Aorta (tissue), 5 donors: ENCODE data around the gene OSGEP. TPM values are rescaled to one million over a fixed set of nuclear protein-coding genes. Genes with fewer than 3 reads are reported as not detected.
A peak's percentile ranks its signal among the peaks of the same experiment; 100 is the strongest.
"Not testable (repeated sequence)": the region's sequence is repeated elsewhere in the genome, so short reads cannot be mapped to it uniquely, and the experiment has no call there.

ENCODE experiments used
- ATAC-seq: fragments of 200-7000 bp; cut with Tn5 transposase; one replicate; pipeline ENCODE4 v1.9.1; 2022; ENCODE audit warnings: moderate library complexity; ENCODE audit not compliant: low FRiP score
- DNase-seq, 2 donors: peaks; one replicate each; pipeline ENCODE4 v3.0.0-alpha.2; 2020
- H3K27ac ChIP-seq, 2 donors: one replicate each; pipeline ENCODE4 v1.5.1; 2013; ENCODE audit warnings: low read length in 2 of 2, mild to moderate bottlenecking in 2 of 2, moderate library complexity in 2 of 2, control low read depth in 1 of 2, inconsistent platforms in 1 of 2, low read depth in 1 of 2
- H3K27me3 ChIP-seq, 2 donors: one replicate each; pipeline ENCODE4 v1.6.1; 2013; ENCODE audit warnings: control low read depth in 1 of 2, low read length in 1 of 2, mild to moderate bottlenecking in 1 of 2, moderate library complexity in 1 of 2; ENCODE audit not compliant: insufficient read depth in 2 of 2, control insufficient read depth in 1 of 2
- H3K36me3 ChIP-seq, 2 donors: one replicate each; pipeline ENCODE4 v1.6.1; 2013; ENCODE audit warnings: control low read depth in 1 of 2, low read length in 1 of 2, mild to moderate bottlenecking in 1 of 2; ENCODE audit not compliant: insufficient read depth in 2 of 2, control insufficient read depth in 1 of 2
- H3K4me1 ChIP-seq, 2 donors: one replicate each; pipeline ENCODE4 v1.6.1; 2013; ENCODE audit warnings: low read length in 2 of 2, control low read depth in 1 of 2, mild to moderate bottlenecking in 1 of 2, moderate library complexity in 1 of 2; ENCODE audit not compliant: insufficient read depth in 2 of 2, control insufficient read depth in 1 of 2
- H3K4me3 ChIP-seq, 2 donors: one replicate each; pipeline ENCODE4 v1.5.1; 2013; ENCODE audit warnings: low read length in 2 of 2, control low read depth in 1 of 2, mild to moderate bottlenecking in 1 of 2
- H3K9me3 ChIP-seq: one replicate; pipeline ENCODE4 v1.6.1; 2013; ENCODE audit warnings: mild to moderate bottlenecking, low read length; ENCODE audit not compliant: control insufficient read depth
- WGBS, 2 donors: extraction: QIAGEN DNeasy Blood & Tissue Kit; methylation state at CpG; one replicate each; pipeline ENCODE4 v1.1.7; 2013; 5-methylcytosine and 5-hydroxymethylcytosine counted together
- intact Hi-C, 2 donors: fragments of 100-400 bp; cut with DNase I; formaldehyde crosslinking; loops; one replicate each; pipeline versions ENCODE4 v1.14.2 to v1.15.0; 2022
- polyA plus RNA-seq, 2 donors: library from polyadenylated mRNA; stranded (reverse); fragments of 200-250 nt; gene quantifications; one replicate each; pipeline ENCODE4 v1.2.3, GENCODE V29; 2013
- total RNA-seq, 2 donors: library from RNA; stranded (reverse); fragmentation: NEBNext Ultra II Directional; extraction: Animal tissue kit (Norgen Biotek cat#: 25700); gene quantifications; one replicate each; pipeline ENCODE4 v1.2.1, GENCODE V29; 2021
- donor health status: healthy with polysubstance abuse.
- donor health status: Bipolar disorder and iron deficiency.
- donor health status: DM: no; HTN: no; CAD: no.
- donor health status: DM: no; HTN: no; CAD: no.
- donor health status: DM: yes; HTN: yes; CAD: no.

OSGEP gene
- total and polyA plus RNA-seq, 4 donors, result 14.9 to 82.1 (median 33.7) TPM

DNA sequence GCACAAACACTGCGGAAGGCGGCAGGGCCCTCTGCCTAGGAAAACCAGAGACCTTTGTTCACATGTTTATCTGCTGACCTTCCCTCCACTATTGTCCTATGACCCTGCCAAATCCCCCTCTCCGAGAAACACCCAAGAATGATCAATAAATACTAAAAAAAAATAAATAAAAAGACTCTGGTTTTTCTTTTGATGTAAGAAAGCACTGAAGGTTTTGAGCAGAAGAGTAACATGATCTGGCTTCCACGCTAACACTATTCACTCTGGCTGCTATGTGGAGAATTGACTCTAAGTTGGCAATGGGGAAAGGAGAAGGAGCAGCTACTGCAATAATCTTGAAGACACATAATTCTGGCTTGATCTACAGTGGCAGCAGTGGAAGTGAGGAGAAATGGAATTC lies 11.0 kb downstream of the OSGEP start:
- H3K27ac ChIP-seq, ATAC-seq, H3K4me1 ChIP-seq, H3K27me3 ChIP-seq, H3K4me3 ChIP-seq, DNase-seq, H3K9me3 ChIP-seq, intact Hi-C loops: not testable (repeated sequence)
- WGBS, 2 donors, result 88 to 95% methylated on average over 2 of the region's 4 CpGs
- peaks cover 2 to 11% of the 10 kb centered on the region in 2 donors for H3K36me3 ChIP-seq

- Histone ChIP-seq H3K4me1 (no peaks in the 10 kb centered on the region), H3K9me3 (no peaks in the 10 kb centered on the region), H3K4me3 (no peak overlapping the region), H3K36me3 (no peaks in the 10 kb centered on the region), H3K27ac (no peak overlapping the region), H3K27me3 (no peaks in the 10 kb centered on the region)
- intact Hi-C loops, result no loop called here
- 94 to 95% methylated on average over 2 of the region's 2 CpGs for WGBS, 2 donors
- DNase-seq, result no peak
- no peak for ATAC-seq
These were observed 13.2 kb downstream of the OSGEP start for GRCh38 chr14:20441461-20441860.

DNA sequence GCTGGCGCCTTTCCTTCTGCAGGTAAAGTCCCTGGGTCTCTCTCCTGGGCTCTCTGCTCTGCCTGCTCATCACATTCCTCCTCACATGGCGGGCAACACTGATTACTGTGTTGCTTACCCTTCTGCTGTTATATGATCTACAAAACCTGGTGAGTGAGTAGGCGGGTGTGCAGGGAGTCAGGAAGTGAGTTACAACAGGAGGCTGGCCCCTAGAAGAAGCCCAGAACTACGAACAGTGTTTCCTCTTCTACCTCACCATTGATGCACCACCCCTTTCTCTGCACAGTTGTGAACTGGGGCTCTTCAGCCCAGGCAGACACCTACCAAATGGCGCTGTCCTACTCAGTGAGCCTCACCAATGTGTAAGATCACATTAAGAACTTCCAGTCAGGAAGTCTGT lies 13.7 kb downstream of the OSGEP start:
- Histone ChIP-seq H3K27ac (no peak overlapping the region), H3K4me3 (no peak overlapping the region), H3K36me3 (no peaks in the 10 kb centered on the region), H3K9me3 (no peaks in the 10 kb centered on the region), H3K27me3 (no peaks in the 10 kb centered on the region), H3K4me1 (no peaks in the 10 kb centered on the region)
- 71 to 85% methylated on average over 5 of the region's 5 CpGs for WGBS, 2 donors
- no peak for ATAC-seq
- DNase-seq, result no peak
- intact Hi-C loops, result no loop called here

DNA sequence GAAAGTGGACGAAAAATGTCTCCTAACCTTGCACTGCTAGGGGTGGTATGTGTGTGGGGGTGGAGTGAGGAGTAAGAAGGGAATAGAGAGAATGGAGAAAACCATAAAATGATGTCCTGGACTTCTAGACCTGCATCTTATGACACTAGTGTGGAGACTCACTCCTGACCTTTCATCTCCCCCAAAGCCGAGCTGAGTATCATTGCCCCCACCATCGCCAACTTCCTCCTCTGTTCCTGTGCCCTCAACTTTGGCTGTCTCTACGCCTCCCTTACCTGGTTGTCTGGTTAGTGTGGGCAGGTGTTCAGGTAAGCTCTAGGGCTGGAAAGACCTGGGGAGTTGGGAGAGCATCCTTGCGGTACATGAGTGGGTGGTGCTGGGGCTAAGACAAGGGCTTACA lies 14.1 kb downstream of the OSGEP start:
- Histone ChIP-seq H3K9me3 (no peaks in the 10 kb centered on the region), H3K36me3 (no peaks in the 10 kb centered on the region), H3K4me3 (no peak overlapping the region), H3K4me1 (no peaks in the 10 kb centered on the region), H3K27ac (no peak overlapping the region), H3K27me3 (no peaks in the 10 kb centered on the region)
- DNase-seq (no peak), ATAC-seq (no peak)
- intact Hi-C loops, result no loop called here
- 84 to 92% methylated on average over 5 of the region's 5 CpGs for WGBS, 2 donors

- DNase-seq, result no peak
- H3K4me1 ChIP-seq, result no peaks in the 10 kb centered on the region
- H3K4me3 ChIP-seq, result no peak overlapping the region
- intact Hi-C loops, result no loop called here
- H3K27me3 ChIP-seq, result no peaks in the 10 kb centered on the region
- H3K27ac ChIP-seq, result no peak overlapping the region
- 83 to 90% methylated on average over 7 of the region's 7 CpGs for WGBS, 2 donors
- no peaks in the 10 kb centered on the region for H3K36me3 ChIP-seq
- ATAC-seq, result no peak
- no peaks in the 10 kb centered on the region for H3K9me3 ChIP-seq
These were observed 15.9 kb downstream of the OSGEP start for GRCh38 chr14:20438664-20439063.

- Histone ChIP-seq H3K27me3 (no peaks in the 10 kb centered on the region), H3K36me3 (no peaks in the 10 kb centered on the region), H3K4me1 (no peaks in the 10 kb centered on the region), H3K9me3 (no peaks in the 10 kb centered on the region), H3K4me3 (no peak overlapping the region), H3K27ac (no peak overlapping the region)
- ATAC-seq (no peak), DNase-seq (no peak)
- intact Hi-C loops, result no loop called here
- 92 to 96% methylated on average over 4 of the region's 4 CpGs for WGBS, 2 donors
These were observed 18.3 kb downstream of the OSGEP start for GRCh38 chr14:20436363-20436755.

DNA sequence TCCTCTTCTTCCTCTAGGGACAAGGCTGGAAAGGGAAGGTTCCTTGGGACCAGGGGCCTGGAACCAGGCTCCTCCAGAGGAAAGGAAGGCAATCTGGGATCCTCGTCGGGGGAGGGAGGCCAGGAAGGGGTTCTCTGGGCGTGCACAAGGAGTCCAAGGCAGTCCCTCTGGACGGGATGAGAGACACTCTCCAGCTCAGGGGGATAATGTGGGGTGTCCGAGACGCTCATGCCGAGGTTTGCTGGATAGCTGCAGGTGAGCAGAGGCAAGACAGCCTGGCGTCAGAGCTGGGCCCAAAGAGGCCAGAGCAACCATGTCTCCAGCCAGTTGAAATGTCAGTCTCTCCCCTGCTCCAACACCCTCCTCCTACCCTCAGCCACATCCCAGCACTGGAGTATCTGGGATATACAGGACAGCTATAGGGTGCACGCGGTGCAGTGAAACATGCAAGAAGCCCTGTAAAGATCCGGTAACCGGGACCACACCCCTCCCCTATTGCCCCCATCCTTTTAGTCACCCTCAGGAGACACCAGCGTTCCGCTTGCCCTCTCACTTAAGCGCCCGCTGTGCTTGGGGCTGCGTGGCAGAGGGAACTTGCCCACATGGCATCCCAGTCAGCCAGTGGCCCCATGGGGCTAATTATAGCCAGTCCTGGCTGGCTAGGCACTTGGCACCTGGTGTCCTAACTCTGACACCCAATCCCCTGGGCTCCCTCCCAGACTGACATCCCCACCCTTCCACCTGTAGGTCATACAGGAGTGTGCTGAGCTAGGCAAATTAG lies 18.8 kb downstream of the OSGEP start, which contains the start of gene KLHL33:
KLHL33 (minus strand) TSS at position 585 of the 781 bp plus-strand sequence; CDS start at position 230, 355 bp downstream.
- ATAC-seq, result peak; percentile 4
- H3K36me3 ChIP-seq, result no peaks in the 10 kb centered on the region
- 80 to 82% methylated on average over 17 of the region's 17 CpGs for WGBS, 2 donors

GRCh38 chr14:20434701-20435581 lies 19.7 kb downstream of the OSGEP start:
- DNase-seq (peak; percentile 67 to 87), ATAC-seq (peak; percentile 85)
- Histone ChIP-seq H3K9me3 (no peaks in the 10 kb centered on the region), H3K4me1 (no peaks in the 10 kb centered on the region), H3K27ac (no peak overlapping the region), H3K4me3 (no peak overlapping the region), H3K36me3 (no peaks in the 10 kb centered on the region), H3K27me3 (no peaks in the 10 kb centered on the region)
- intact Hi-C loops, result no loop called here
- 12 to 15% methylated on average over 44 of the region's 44 CpGs for WGBS, 2 donors

More for the DNA sequence above, 18.8 kb downstream of the OSGEP start, which contains the start of gene KLHL33:
- H3K27ac ChIP-seq, result no peak within 1 kb of the TSS
- intact Hi-C loops, result no loop called here
- no peak within 1 kb of the TSS for H3K4me3 ChIP-seq
- no peaks in the 10 kb centered on the region for H3K27me3 ChIP-seq
- H3K4me1 ChIP-seq, result no peaks in the 10 kb centered on the region
- DNase-seq, result no peak
- no peaks in the 10 kb centered on the region for H3K9me3 ChIP-seq
